Measurements from ENCODE around the gene RHBG.

Gene RHBG

DNA sequence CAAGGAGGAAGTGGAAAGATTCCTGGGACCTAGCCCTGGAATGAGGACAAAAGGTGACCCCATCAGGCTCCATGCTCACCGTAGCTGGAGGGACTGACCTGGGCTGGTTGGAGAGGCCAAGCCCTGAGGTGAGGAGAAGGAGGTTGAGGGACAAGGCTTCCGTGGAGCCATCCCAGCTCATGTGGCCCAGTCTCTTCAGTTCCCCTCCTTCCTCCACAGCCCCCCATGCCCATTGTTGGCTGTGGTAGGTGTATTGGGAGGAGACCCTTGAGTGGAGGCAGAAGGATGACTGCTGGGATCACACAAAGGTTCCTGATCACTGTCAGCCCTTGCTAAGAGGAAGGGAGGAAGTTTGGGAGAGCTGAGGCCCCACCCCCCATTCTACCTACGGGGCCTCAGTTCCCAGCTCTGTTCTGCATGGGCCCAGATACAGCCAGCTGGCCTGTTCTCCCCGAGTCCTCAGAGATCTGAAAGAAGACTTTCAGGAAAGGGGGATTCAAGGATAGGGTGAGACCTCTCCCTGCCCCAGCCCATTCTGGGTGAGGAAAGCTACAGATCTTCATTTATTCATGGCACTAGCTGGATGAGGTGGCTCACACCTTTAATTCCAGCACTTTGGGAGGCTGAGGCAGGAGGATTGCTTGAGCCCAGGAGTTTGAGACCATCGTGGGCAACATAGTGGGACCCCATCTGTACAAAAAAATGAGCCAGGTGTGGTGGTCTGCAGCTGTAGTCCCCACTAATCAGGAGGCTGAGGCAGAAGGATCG, 17.3 kb downstream of the RHBG start:
- DNase-seq (ENCODE audit: low spot score) (no peak), FAIRE-seq (no peak)

DNA sequence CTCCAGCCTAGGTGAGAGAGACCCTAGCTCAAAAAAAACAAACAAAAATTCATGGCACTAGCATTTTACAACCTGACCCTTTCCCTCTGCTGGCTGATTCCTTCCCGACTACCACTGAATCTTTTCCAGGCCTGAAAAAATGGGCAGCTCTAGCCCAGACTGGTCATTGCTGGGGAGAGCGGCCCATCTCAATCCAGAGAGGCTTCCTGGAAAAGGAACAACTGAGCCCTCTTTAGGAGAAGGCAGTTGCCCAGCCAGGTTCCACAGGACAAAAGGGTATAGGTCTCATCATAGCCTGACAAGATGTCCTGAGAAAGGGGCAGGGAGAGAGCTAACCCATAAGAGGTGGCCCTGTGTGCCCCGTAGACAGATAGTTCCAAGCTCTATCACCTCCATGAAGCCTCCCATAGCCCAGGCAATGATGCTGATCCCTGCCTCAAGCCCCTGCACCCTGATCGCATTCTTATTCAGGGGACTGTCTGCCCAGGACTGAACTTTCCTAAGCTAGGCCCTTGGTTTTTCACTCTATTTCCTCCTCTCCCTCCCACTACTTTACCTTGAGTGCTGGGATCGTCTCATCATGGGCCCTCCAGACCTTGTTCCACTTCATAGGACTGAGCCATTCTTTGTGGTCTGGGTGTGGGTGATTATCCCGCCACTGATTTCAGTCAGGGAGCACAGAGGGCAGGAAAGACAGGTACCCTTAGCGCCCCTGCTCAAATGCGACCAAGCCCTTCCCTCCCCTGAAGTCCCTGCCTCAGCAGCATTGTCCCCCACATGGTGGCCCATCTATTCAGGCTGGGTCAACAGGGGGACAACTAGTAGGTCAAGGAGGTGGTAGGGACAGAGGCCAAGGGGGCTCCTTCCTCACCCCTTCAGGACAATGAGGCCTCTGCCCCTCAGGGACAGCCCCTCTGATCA, 18.2 kb downstream of the RHBG start:
- FAIRE-seq (no peak), DNase-seq (ENCODE audit: low spot score) (no peak)

DNA sequence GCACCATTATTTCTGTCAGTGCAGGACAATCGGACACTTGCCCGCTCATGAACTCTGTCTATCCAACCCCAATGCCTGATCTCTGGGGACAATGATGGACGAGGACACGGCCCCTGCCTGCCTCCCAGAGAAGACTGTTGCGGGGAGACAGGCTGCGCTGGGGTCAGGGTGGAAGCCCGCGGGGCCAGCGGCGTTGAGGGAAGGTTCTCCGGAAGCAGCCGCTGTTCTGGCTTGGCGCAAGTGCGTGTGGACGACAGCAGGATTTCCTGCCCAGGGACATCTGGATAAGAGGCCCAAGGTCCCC, 18.8 kb downstream of the RHBG start:
- FAIRE-seq, result no peak
- no peak for DNase-seq (ENCODE audit: low spot score)

DNA sequence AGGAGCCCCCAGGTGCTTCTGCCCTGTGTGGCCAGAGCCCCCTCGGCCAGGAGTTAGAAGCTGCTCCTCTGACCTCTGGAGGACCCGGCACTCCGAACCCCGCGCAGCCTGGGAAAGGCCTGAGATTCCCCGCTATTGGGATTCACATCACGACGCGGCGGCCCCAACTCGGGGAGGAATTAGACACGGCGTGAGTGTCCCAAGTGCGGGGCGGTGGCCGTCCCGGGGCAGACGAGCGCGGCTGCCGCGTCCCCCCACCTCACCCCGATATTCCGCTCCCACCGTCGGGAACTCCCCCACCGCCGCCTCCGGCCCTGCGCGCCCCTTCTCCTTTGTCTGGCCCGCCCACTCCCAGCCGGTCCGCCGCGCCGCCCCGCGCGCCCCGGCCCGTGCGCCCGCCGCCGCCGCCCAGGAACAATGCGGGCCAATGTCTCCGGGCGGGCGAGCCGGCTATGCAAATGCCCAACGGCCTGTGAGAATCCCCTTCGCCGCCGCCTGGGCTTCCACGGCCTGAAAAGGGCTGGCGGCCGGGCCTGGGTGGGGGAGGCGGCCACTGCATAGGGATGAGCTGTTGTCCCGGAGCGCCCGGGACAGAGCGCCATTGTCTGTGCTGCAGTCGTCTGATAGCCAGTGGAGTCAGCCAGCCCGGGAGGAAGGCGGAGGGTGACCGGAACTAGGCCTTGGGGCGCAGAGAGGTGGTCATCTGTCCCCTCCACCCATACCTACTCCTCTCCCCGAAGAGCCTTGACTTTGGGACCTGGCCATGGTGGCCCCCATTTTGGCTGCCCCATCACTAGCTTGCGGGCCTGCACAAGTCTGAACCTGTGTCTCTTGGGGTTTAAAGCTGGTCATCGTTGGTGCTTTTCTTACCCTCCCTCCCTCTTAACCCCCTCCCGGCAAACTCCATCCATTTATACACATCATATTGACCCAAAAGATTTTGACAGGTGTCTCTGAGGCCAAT, 19.4 kb downstream of the RHBG start:
- no peak for FAIRE-seq
- DNase-seq (ENCODE audit: low spot score), result no peak

DNA sequence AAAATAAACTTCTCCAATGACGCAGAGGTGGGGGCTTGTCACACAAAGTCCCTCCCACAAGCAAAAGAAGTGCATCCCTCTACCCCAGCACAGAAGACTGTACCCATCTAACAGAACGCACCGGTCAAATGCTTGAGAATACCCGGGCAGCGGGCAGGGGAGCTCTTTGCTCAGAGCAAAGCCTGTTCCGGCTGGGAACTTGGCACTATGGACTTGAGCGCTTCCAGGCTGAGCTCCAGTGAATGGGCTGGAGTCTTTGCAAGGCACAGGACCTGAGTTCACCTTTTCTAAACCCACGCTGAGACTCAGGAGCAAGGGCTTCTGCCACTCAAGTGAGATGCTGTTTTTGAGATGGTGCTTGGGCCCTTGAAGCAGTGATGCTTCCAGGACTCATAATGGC, 20.3 kb downstream of the RHBG start:
- no peak for DNase-seq (ENCODE audit: low spot score)
- no peak for FAIRE-seq

DNA sequence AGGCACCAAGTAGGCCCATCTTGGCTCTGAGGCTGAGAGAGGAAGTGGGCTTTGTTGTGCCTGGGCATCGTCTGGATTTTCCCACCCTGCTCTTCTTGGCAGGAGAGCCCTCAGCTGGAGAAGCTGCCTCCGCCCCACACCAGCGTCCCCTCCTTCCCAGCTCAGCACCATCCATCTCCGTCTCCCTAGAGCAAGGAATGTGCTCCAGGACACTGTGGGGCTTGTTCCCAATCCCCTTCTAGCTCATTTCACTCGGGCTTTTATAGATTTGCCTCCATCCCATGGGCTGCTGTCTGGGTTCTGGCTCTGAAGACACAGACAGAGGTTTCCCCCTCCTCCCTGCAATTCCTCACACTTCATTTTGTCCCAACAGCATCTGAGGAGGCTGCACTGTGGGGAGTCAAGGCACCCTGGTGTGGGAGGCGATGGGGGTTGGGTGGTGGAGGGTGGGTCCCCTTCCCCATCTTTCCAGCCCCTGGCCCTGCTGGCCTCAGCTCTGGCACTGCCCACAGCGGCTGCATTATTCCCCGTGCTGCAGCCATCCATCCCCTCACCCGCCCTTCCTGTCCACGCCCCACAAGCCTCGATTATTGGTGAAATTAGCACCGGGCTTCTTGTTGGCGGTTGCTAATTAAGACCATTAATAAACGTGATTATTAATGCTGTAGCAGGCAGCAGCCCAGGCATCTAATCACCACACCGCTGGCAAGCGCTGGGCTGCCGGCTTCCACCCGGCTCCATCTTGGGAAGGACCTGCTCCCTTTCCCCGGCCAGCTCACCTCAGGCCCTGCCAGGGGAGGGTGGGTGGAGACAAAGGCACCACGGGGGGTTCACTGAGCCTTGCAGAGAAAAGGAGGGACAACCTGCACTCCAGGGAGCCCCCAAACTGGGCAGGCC, 21.7 kb downstream of the RHBG start:
- FAIRE-seq (no peak), DNase-seq (ENCODE audit: low spot score) (no peak)

DNA sequence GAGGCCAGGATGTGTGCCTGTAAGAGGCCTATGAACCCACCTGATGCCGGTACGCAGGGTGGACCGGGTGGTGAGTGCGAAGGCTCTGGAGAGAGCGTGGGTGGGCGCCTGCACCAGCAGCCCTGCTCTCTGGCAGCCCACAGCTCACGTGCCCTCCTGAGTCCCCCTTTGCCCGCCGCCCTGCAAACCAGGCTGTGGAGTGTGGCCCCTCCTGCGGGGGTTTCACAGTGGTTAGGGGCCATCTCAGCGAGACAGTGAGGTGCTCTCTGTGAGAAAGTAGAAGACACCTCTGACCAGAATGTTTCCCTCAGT, 22.3 kb downstream of the RHBG start:
- DNase-seq (ENCODE audit: low spot score) (no peak), FAIRE-seq (no peak)

DNA sequence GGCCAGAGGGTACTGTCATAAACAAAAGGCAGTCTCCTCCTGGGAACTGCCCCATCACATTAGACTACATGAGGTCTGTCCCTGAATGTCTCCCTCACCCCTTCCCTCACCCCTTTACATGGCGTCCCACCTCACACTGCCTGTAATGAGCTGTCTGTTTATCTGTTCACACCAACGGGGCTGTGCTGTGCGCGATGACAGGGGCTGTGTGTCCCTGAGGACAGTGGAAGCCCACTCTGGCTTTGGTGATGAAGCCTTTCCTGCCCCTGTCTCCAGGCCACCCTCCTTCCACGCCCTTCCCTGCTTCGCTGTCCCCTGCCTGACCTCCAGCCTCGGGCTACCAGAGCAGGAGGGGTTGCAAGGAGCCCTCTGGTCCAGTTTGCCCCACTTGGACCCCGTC, 22.7 kb downstream of the RHBG start:
- FAIRE-seq (no peak), DNase-seq (ENCODE audit: low spot score) (no peak)

DNA sequence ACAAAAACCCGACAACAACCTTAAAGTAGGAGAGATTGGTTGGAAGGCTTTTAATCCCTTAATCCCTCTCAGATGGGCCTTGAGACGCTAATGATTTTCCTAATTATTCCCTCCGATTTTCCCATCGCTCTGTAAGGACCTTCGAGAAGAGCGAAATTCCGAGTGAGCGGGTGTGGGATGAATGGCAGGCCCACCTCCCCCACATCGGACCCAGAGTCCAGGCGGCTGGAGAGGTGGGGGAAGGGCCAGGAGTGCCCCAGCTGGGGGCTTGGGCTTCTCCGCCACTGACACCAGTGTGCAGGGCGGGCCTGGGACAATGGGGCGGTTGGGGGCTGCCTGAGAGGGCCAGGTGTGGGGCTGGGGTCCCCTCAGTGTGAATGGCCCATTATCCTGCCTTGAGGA, 23.4 kb downstream of the RHBG start:
- FAIRE-seq, result no peak
- no peak for DNase-seq (ENCODE audit: low spot score)

DNA sequence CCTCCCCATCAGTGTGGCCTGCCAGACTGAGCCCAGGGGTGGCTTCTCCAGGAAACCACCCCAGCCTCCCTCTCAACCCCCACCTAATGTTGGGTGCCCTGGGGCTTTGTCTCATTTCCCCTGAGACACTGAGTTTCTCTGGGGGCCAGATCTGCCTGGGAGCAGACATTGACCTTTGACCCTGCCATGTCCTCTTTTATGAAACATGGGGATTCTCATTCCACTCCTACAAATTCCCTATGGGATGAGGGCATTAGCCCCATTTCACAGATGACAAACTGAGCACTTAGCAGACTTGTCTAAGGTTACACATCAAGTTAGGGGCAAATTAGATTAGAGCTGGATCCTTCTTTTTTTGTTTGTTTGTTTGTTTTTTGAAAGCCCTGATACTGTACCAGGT, 24.1 kb downstream of the RHBG start:
- DNase-seq (ENCODE audit: low spot score), result no peak
- no peak for FAIRE-seq

DNA sequence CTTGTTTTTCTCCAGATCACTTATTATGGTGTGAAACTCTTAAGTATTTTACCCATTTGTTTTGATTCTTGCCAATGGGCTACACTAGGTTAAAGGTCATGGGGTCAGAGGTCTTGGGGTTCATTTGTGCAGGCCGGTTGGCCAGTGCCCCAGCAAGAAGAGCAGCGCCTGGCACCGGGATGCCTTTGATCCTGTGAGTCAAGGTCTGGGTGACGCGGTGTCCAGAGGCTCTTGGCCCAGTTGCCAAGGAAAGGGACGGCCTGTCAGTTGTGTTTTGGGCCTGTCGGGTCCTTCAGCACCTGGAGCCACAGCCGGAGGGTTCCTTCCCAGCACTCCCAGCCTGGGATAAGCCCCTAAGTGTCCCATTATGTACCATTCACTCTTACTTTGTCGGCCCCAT, 25.1 kb downstream of the RHBG start:
- DNase-seq (ENCODE audit: low spot score), result no peak
- no peak for FAIRE-seq

DNA sequence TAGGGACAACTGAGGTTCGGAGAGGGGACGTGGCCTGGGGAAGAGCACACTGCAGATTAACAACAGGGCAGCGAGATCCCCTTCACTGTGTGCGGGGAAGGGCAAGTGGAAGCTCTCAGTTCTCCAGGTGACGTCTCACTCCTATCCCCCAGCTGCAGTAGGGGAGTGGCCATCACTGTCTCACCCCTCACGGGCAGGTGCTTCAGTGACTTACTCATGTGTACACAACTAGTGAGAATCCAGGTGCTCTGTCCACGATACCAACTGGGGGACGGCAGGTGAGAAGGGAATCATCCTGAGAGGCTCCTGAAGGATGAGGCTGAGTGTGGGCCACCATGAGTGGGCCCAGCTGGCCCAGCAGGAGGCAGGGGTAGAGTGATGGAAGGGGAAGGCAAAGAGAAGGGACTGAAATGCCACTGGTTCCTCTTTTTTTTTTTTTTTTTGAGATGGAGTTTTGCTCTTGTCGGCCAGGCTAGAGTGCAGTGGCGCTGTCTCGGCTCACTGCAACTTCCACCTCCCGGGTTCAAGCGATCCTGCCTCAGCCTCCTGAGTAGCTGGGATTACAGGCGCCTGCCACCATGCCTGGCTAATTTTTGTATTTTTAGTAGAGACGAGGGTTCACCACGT, 25.9 kb downstream of the RHBG start:
- DNase-seq (ENCODE audit: low spot score), result no peak

DNA sequence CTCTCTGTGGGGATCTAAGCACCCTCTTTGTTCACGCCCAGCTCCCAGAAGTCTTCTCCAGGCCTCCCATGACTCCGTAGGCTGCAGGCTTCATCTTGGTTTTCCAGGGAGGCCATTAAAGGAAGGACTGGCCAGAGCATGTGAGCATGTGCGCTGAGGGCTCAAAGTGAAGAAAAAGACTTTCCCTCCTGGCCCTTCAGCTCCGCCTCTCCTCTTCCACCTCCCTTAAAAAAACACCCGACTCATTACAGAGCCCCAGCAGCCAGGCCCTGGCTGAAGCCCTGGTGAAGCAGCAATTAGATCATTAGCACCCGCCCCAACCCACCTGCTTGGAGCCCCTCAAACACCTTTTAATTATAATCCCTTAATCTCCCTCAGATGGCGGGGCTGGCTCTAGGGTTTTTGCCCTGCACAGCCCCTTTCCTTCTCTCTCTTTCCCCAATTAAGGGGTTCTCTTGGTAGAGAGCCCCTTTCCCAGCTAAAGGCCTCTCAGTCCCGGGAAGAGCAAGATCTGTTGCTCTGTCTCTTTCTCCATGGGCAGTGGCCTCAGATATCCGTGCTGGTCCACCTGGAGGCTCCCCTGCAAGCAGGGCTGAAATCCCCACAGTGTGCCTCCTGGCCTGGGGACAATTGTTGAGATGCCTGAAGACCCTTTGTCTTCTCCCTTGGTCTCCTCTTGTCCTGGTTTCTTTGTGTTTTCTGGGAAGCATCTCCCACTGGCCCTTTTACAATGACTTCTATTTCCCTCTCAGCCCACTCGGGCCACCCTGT, 30.5 kb downstream of the RHBG start:
- DNase-seq (ENCODE audit: low spot score), result no peak
- FAIRE-seq, result no peak

More for the DNA sequence above, 25.9 kb downstream of the RHBG start:
- no peak for FAIRE-seq

DNA sequence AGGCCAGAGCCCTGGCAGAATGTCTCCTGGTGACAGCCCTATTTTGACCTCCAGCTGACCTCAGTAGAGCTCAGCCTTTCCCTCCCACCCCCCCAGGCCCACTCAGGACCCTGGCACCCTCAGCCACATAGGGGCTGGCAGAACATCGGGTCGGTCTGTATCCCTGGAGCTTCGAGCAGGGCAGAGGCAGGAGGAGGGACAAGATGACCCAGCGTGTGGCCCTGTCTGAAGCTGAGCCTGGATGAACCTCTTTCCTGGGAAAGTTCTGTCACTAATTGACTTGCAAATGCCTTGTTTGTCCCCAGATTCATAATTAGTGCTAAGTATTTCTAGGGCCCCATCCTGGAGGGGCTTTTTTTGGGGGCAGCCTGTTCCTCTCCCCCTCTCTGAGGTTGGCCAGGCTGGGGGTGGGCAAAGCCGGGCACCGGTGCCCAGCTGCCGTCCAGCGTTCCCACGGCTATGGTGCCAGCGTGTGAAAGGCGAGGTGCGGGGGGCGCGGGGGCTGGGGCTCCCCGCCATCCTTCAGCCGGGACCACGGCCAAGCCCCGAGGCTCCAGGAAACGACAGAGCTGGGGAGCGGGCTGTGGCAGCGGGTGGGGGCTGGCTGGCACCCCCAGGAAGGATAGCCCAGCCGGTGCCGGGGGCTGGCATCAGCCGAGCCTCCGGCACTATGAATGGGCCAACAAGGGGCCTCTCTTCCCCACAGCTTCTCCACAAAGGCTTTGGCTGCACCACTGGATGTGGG, 31.4 kb downstream of the RHBG start:
- FAIRE-seq (no peak), DNase-seq (ENCODE audit: low spot score) (no peak)

DNA sequence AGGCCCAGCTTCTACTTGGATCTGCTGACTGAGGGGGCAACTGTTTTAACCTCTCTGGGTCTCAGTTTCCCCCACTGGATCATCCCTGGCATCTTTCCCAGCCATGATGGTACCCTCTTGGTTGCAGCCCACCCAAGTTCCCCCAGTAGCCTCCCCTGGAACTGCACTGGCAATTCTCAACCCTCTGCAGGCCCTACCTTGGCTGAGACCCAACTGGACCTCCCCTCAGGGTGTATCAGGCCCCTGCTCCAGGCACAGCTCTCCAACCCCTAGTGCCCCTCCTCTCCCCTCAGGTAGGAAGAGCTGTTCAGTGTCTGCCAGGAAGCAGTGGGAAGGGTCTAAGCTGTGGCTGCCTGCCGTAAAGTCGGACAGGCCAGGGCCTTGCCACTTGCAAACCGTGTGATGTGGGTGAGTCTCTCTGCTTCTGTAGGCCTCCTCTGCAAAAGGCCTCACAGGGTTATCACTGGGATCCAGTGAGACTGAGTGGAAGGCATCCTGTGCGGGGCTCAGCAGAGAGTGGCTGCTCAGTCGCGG, 32.1 kb downstream of the RHBG start:
- DNase-seq (ENCODE audit: low spot score) (no peak), FAIRE-seq (no peak)

DNA sequence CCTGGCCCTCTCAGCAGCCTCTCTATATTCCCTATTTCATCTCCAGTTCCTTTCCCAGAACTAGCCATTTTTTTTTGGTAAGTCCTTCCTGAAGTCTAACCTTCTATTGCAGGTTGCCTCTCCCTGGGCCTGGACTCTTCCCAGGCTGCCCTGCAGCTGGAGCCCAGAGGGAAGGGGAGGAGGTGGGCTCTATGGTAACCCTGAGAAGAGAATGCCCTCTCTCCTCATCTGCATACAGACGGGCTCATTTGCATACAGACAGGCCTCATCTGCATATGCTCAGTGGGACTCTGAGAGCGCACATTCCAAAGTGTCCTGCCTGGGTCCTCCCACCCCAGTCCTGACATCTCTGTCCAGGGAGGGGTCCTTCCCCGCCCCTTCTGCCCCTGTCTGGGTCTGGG, 32.7 kb downstream of the RHBG start:
- FAIRE-seq (no peak), DNase-seq (ENCODE audit: low spot score) (no peak)

DNA sequence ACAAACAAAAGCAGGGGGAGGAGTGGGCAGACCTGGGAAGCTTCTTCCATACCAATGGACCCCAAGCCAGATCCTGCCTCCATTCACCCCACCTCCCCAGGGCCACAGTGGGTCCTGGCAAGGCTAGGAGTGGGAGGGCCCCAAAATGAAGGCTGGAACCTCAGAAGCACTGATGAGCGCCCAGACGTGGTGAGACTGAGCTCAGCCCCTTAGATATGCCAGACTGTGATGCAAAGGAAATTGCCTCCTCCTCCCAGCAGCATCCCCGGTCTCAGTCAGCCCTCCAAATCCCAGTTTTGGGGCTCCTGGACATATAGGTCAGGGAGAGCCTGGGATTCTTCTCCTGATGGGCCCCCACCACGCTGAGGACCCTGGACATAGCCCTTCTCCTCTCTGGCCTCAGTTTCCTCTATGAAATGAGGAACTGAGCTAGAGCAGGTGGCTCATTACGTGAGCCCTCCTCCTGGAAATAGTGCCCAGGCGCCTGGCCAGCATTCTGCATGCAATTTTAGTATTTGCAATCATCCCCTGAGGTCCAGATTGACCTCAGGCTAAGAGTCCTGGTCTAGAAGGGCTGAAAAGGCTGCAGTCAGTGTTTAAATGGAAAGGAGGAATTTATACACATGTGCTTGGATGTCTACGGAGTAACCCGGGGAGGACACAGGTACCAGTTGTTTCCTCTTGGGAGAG, 33.5 kb downstream of the RHBG start:
- no peak for FAIRE-seq
- no peak for DNase-seq (ENCODE audit: low spot score)

DNA sequence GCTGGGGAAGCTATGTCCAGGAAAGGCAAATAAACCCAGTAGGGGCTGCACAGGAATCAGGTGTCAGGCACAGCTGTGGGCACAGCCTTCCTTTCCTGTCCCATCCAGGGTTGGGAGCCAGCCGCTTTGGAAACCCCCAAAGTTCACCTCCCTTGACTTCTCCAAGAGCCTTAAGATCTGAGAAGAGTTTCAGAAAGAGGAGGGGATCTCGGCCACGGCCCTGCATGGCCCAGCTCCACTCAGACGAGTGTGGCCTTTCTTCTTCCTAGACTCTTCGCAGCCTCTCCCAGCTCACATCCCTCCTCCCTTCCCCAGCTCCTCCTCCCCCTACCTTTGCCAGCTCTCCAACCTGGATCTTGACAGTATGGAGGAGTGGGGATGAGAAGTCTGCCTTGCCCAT, 36.7 kb downstream of the RHBG start:
- DNase-seq (ENCODE audit: low spot score), result no peak
- no peak for FAIRE-seq
